ENCODE data around the gene ERP27.

Gene ERP27

DNA sequence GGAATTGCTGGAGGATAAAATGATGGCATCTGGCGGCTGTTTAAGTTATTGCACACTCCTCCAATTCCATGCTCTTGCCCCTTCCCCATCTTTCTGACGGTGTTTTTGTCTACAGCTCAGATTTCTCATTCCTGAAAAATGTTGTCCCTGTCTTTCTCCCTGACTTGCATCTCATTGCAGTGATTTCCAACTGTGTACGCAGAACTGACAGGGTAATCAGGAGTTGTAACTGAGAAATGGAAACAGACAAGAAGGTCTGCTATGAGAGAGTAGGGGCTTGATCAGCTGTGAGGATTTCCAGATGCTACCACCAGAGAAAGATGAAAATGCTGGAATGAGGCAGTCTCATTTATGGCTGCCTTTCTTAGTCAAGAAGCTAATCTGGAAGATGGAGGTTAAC lies 1.3 kb downstream of the ERP27 start:
- DNase-seq (ENCODE audit: low read depth in 2 of 2) = no peak

- DNase-seq (ENCODE audit: low read depth in 2 of 2) = no peak
These were observed 2.0 kb downstream of the ERP27 start for GRCh38 chr12:14936224-14936861.

DNA sequence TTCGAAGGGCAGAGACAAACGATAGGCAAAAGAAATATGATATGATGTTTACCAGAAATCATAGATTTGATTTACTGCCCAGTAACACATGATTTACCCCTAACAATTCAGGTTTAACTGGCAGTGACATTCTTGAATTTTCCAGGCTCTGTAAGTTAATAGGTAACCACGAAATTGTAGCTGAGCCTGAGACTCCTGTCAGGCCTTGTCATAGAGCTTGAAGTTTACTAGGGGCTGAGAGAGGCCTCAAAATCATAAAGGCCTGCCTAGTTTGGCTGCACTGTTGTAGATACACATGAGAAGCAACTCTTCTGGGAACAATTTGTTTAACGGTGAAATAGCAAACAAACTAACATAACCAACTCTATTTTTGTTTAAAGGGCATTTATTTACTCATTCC lies 3.3 kb downstream of the ERP27 start:
- no peak for DNase-seq (ENCODE audit: low read depth in 2 of 2)

- no peak for DNase-seq (ENCODE audit: low read depth in 2 of 2)
These were observed 3.8 kb downstream of the ERP27 start for GRCh38 chr12:14934511-14934910.

- DNase-seq (ENCODE audit: low read depth in 2 of 2) = no peak
These were observed 6.4 kb downstream of the ERP27 start for GRCh38 chr12:14931791-14932560.

DNA sequence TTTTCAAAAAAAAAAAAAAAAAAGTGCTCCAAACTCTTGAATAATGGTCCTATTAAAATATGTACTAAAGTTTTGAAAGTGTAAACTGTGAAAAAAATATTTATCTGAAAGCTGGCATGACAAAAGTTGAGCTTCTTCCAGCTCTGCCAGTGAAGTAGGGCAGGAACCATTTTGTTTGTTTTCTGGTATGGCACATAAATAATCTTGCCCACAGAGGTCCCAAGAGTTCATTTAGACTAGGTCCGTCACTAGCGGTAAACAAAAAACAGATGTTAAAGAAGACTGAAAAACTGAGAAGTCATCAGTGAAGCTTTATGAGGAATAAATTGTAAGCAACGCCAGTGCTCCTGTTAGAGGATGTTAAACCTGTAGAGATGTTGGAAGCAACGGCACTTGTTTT lies 7.0 kb downstream of the ERP27 start:
- no peak for DNase-seq (ENCODE audit: low read depth in 2 of 2)

GRCh38 chr12:14930299-14930698 lies 8.0 kb downstream of the ERP27 start:
- no peak for DNase-seq (ENCODE audit: low read depth in 2 of 2)

GRCh38 chr12:14928931-14929330 lies 9.4 kb downstream of the ERP27 start:
- no peak for DNase-seq (ENCODE audit: low read depth in 2 of 2)

- no peak for DNase-seq (ENCODE audit: low read depth in 2 of 2)
These were observed 11.1 kb downstream of the ERP27 start for GRCh38 chr12:14927267-14927666.

DNA sequence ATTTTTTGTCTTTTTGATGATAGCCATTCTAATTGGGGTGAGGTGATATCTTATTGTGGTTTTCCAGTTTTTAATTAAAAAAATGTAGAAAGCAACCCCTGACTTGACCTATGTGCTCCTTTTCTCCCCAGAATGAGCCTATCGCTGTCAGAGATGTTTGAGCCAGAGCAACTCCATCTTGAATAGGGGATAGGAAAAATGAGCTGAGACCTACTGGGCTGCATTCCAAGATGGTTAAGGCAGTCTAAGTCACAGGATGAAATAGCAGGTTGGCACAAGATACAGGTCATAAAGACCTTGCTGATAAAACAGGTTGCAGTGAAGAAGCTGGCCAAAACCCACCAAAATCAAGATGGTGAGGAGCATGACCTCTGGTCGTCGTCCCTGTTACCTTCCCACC lies 13.8 kb downstream of the ERP27 start:
- no peak for DNase-seq (ENCODE audit: low read depth in 2 of 2)

- no peak for DNase-seq (ENCODE audit: low read depth in 2 of 2)
These were observed 14.4 kb downstream of the ERP27 start for GRCh38 chr12:14923944-14924343.

- DNase-seq (ENCODE audit: low read depth in 2 of 2) = no peak
These were observed 17.1 kb downstream of the ERP27 start for GRCh38 chr12:14921218-14921617.

DNA sequence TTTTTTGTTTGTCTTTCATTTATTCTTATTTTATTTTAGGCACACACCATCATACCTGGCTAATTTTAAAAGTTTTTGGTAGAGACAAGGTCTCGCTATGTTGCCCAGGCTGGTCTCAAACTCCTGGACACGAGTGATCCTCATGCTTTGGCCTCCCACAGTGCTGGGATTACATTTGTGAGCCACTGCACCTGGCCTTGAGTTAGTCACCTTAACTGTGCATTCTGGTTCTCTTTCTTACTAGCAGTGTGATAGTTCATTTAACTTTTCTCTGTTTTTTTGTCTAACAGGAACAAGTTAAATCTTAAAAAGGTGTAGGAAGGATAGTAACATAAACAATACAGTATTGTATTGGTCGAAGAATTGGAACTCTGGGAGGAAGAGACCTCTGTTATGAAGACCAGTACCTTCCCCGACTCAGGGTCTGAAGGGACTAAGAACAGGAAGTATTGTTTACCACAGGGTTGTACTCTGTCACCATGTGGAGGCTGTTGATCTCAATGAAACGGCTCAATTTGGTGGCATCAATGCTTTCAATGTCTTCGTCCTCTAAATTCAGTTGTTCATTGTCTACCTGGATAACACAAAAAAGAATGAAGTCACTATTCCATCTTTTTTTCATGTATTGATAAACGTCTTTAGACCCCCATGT lies 17.7 kb downstream of the ERP27 start:
- DNase-seq (ENCODE audit: low read depth in 2 of 2) = no peak

DNA sequence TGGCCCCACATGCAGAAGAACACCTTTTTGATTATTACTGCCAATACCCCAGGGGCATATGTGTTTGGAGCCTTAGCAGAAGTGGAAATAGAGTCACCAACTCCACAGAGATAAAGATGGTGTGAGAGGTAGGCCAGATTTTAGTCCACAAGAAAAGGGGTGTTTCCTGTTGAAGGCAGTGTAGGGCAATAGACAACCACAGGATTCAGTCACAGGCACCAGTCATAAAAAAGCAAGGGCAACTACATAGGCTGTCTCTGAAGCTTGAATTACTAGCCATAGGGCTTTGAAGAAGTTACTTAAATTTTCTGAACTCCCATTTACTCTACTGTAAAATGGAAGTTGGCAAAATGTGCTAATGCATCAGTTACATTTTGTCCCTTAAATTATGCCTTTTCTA lies 18.9 kb downstream of the ERP27 start:
- no peak for DNase-seq (ENCODE audit: low read depth in 2 of 2)

DNA sequence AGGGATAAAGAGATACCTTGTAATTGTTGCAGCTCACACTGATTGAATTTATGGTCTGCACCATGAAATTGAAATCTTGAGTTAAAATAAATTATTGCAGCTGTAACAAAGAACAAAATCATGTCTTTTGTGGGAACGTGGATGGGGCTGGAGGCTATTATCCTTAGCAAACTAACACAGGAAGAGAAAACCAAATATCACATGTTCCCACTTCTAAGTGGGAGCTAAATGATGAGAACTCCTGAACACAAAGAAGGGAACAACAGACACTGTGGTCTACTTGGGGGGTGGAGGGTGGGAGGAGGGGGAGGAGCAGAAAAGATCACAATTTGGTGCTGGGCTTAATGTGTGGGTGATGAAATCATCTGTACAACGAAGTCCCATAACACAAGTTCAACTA lies 22.6 kb downstream of the ERP27 start:
- no peak for DNase-seq (ENCODE audit: low read depth in 2 of 2)

DNA sequence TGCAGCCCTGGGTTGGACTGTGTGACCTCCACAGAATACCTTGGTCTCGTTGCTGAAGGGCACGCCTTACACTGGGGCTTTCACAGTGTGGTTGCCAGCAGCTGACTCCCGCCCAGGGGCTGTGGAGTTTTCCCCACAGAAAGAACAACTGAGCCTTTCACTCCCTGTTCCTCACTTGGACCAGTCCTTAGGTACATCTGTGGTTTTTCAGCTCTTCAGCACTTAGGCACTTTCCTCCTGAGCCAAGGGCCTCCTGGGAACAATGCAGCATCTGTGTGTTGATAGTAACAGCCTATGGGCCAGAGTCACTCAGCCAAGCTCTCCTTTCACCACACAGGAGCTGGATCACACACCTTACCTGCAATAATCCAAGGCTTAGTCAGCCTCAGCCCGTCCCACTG lies 25.0 kb downstream of the ERP27 start:
- DNase-seq (ENCODE audit: low read depth in 2 of 2) = no peak

- DNase-seq (ENCODE audit: low read depth in 2 of 2) = no peak
These were observed 27.2 kb downstream of the ERP27 start for GRCh38 chr12:14911131-14911530.

- DNase-seq (ENCODE audit: low read depth in 2 of 2) = no peak
These were observed 28.0 kb downstream of the ERP27 start for GRCh38 chr12:14910090-14910915.

DNA sequence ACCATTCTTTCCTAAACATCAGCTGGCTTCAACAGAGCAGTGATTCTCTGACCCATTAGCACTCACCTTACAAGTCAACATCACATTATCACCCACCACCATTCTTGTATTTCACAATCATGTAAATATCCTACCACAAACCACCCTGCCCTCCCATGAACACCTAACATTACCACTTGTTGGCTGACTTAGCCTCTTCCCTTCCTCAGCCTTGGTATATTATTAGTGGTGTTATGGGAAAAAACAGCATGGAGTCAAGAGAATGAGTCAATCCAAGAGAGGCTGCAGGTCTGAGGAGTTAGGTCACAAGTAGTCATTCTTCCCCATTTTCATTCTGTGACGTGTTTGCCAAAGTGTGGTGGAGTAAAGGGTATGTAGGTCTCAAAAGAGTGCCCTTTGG lies 30.4 kb downstream of the ERP27 start:
- no peak for DNase-seq (ENCODE audit: low read depth in 2 of 2)

- DNase-seq (ENCODE audit: low read depth in 2 of 2) = no peak
These were observed 32.2 kb downstream of the ERP27 start for GRCh38 chr12:14906114-14906513.

DNA sequence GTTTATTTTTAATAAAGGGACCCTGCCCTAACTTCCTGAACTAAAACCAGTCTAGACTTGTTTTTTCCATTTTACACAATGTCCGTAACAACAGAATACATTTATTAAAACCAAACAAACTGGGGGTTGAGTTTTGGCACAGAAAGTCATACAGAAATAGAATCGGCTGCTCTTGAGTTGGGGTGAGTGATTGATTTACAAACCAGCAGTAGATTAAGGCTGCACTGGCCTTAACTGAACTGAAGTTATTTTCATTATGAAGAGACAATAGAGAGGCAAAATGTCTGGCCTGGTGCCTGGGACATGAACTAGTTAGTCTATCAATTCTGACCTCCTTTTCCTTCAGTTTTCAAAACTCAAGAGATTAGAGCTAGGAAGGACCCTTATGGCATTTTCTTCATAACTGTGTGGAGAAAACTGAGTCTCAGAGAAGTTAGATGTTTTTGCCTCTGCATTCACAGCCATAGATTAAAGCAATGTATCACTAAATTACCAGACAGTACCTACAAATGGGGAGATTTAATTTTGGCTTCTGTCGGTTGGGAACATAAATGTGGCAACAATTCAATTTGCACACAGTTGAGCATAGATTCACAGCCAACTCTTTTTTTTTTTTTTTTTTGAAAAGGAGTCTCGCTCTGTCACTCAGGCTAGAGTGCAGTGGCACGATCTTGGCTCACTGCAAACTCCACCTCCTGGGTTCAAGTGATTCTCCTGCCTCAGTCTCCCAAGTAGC lies 32.9 kb downstream of the ERP27 start:
- no peak for DNase-seq (ENCODE audit: low read depth in 2 of 2)

DNA sequence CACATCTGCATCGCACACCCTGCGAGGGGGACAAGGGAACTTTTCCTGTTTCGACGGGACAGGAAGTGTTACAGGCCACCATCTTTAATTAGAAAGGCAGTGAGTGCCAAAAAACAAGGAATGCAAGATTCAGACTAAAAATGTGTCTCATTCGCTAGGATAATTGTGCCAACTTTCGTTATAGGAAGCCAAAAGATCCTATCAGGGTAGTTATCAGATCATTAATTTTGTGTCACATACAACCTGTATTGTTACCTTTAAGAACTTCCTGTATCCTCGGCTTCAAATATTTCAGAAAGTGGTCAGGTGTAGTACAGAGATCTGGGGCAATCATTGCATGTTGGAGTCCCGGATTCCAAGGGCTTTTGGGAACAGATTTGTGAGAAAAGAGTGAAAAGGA lies 33.5 kb downstream of the ERP27 start:
- no peak for DNase-seq (ENCODE audit: low read depth in 2 of 2)
